Esophagus muscularis mucosa (tissue), 3 donors: Measurements from ENCODE around the gene IFIT3.

ENCODE experiments used
- POLR2A ChIP-seq: fragments of 450-650 bp; IDR thresholded peaks from one replicate; pipeline ENCODE4 v1.6.1; 2017; ENCODE audit warnings: antibody characterized with exemption, moderate library complexity, mild to moderate bottlenecking, low read depth
- TF ChIP-seq, protein P1 (sequence below), 3 experiments: fragments of 200-600 bp in 2 of 3; fragments of 450-650 bp in 1 of 3; sonication (generic) in 2 of 3; IDR thresholded peaks; one replicate each; pipeline ENCODE4 v1.5.1; 2017 to 2019; ENCODE audit warnings: antibody characterized with exemption in 3 of 3, mild to moderate bottlenecking in 2 of 3, moderate library complexity in 1 of 3

DNA sequence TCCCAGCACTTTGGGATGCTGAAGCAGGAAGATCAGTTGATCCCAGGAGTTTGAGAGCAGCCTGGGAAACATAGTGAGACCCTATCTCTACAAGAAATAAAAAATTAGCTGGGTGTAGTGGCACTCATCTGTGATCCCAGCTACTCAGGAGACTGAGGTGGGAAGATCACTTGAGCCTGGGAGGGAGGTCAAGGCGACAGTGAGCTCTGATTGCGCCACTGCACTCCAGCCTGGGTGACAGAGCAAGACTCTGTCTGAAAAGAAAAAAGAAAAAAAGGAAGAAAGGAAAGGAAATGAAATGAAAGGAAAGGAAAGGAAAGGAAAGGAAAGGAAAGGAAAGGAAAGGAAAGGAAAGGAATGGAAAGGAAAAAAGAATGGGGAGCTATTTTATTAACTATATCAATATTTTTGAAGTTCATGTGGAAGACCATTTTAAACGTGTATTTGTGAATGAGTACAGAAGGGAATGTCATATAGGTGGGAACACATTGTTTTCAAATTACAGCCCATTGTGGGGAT is 33.0 kb upstream of the IFIT3 start:
- TF ChIP-seq POLR2A: no peak
- TF ChIP-seq, protein P1, sequence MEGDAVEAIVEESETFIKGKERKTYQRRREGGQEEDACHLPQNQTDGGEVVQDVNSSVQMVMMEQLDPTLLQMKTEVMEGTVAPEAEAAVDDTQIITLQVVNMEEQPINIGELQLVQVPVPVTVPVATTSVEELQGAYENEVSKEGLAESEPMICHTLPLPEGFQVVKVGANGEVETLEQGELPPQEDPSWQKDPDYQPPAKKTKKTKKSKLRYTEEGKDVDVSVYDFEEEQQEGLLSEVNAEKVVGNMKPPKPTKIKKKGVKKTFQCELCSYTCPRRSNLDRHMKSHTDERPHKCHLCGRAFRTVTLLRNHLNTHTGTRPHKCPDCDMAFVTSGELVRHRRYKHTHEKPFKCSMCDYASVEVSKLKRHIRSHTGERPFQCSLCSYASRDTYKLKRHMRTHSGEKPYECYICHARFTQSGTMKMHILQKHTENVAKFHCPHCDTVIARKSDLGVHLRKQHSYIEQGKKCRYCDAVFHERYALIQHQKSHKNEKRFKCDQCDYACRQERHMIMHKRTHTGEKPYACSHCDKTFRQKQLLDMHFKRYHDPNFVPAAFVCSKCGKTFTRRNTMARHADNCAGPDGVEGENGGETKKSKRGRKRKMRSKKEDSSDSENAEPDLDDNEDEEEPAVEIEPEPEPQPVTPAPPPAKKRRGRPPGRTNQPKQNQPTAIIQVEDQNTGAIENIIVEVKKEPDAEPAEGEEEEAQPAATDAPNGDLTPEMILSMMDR (IDR thresholded peaks at IDR 0.05): no peak
